Measurements from ENCODE around the gene UBE2D2. TPM values are rescaled to one million over a fixed set of nuclear protein-coding genes. Genes with fewer than 3 reads are reported as not detected.

Gene UBE2D2
- total and polyA plus RNA-seq, 3 experiments from 2014 or later, result 253 to 285 (median 274) TPM

GRCh38 chr5:139642213-139642612 lies 81.1 kb downstream of the UBE2D2 start:
- Histone ChIP-seq H3K9me3 (ENCODE audit: low read length) (no peaks in the 10 kb centered on the region), H3K27me3 (ENCODE audit: insufficient read depth, low read length, poor library complexity, severe bottlenecking) (peaks cover 1% of the 10 kb centered on the region), H3K36me3 (ENCODE audit: insufficient read depth, low read length) (no peaks in the 10 kb centered on the region), H3K4me1 (ENCODE audit: insufficient read depth, low read length) (peaks cover 18% of the 10 kb centered on the region), H3K4me3 (ENCODE audit: low read length) (no peak overlapping the region), H3K27ac (ENCODE audit: low read depth, low read length) (no peak overlapping the region)
- H3K4me1 Mint-ChIP-seq, result peaks cover 33 to 43% (median 35%) of the 10 kb centered on the region in 3 donors
- peak in 1 of 5 donors; percentile 6 for DNase-seq
- H3K27me3 Mint-ChIP-seq, result no peaks in the 10 kb centered on the region
- ChIA-PET CTCF (interaction anchor here (1.1 kb wide), 2 partner anchors 8 to 66 kb away, joined by 3 read pairs; no protein-coding TSS in a partner anchor), POLR2A (no interaction called here)
- no peak overlapping the region for H3K4me3 Mint-ChIP-seq
- no peaks in the 10 kb centered on the region for H3K36me3 Mint-ChIP-seq
- peak overlapping the region in 4 of 8 donors; percentile 1 to 94 (median 43) for H3K27ac Mint-ChIP-seq
- no peaks in the 10 kb centered on the region for H3K9me3 Mint-ChIP-seq

GRCh38 chr5:139642891-139643871 lies 82.0 kb downstream of the UBE2D2 start:
- Histone ChIP-seq H3K9me3 (ENCODE audit: low read length) (no peaks in the 10 kb centered on the region), H3K4me1 (ENCODE audit: insufficient read depth, low read length) (peaks cover 22% of the 10 kb centered on the region), H3K27me3 (ENCODE audit: insufficient read depth, low read length, poor library complexity, severe bottlenecking) (peaks cover 8% of the 10 kb centered on the region), H3K36me3 (ENCODE audit: insufficient read depth, low read length) (no peaks in the 10 kb centered on the region), H3K4me3 (ENCODE audit: low read length) (no peak overlapping the region), H3K27ac (ENCODE audit: low read depth, low read length) (no peak overlapping the region)
- CTCF ChIA-PET, result interaction anchor here (2.2 to 3.1 kb wide), 2 partner anchors 9 to 123 kb away, joined by 9 to 28 read pairs; no protein-coding TSS in a partner anchor
- no peaks in the 10 kb centered on the region for H3K9me3 Mint-ChIP-seq
- POLR2A ChIA-PET, result no interaction called here
- peaks cover 0 to 1% of the 10 kb centered on the region in 2 donors for H3K27me3 Mint-ChIP-seq
- peak in 1 of 5 donors; percentile 39 for DNase-seq
- H3K36me3 Mint-ChIP-seq, result no peaks in the 10 kb centered on the region
- H3K27ac Mint-ChIP-seq, result peak overlapping the region in 6 of 8 donors; percentile 52 to 94 (median 78)
- peaks cover 31 to 46% (median 33%) of the 10 kb centered on the region in 3 donors for H3K4me1 Mint-ChIP-seq
- H3K4me3 Mint-ChIP-seq, result no peak overlapping the region

- CTCF ChIA-PET, result interaction anchor here (1.2 to 3.1 kb wide), 5 partner anchors 10 to 131 kb away, joined by 3 to 28 read pairs (median 4); no protein-coding TSS in a partner anchor
- Histone ChIP-seq H3K36me3 (ENCODE audit: insufficient read depth, low read length) (no peaks in the 10 kb centered on the region), H3K4me3 (ENCODE audit: low read length) (no peak overlapping the region), H3K9me3 (ENCODE audit: low read length) (no peaks in the 10 kb centered on the region), H3K27me3 (ENCODE audit: insufficient read depth, low read length, poor library complexity, severe bottlenecking) (peaks cover 8% of the 10 kb centered on the region), H3K27ac (ENCODE audit: low read depth, low read length) (no peak overlapping the region), H3K4me1 (ENCODE audit: insufficient read depth, low read length) (peaks cover 16% of the 10 kb centered on the region)
- POLR2A ChIA-PET, result no interaction called here
- Mint-ChIP-seq H3K9me3 (no peaks in the 10 kb centered on the region), H3K27ac (peak overlapping the region in 7 of 8 donors; percentile 12 to 81 (median 63)), H3K4me1 (peaks cover 23 to 38% (median 27%) of the 10 kb centered on the region in 3 donors), H3K27me3 (peaks cover 0 to 1% of the 10 kb centered on the region in 2 donors), H3K36me3 (no peaks in the 10 kb centered on the region), H3K4me3 (peak overlapping the region in 1 of 7 donors; percentile 59)
- DNase-seq, result peak in 1 of 5 donors; percentile 31
Measured at GRCh38 chr5:139644001-139644456, 82.9 kb downstream of the UBE2D2 start.

- H3K4me3 ChIP-seq (ENCODE audit: low read length), result no peak overlapping the region
- peak in 1 of 5 donors; percentile 23 for DNase-seq
- H3K27me3 ChIP-seq (ENCODE audit: insufficient read depth, low read length, poor library complexity, severe bottlenecking), result peaks cover 14% of the 10 kb centered on the region
- no peaks in the 10 kb centered on the region for H3K9me3 Mint-ChIP-seq
- H3K4me3 Mint-ChIP-seq, result peak overlapping the region in 6 of 7 donors; percentile 0 to 59 (median 36)
- peak overlapping the region; percentile 21 to 85 (median 76) for H3K27ac Mint-ChIP-seq
- H3K9me3 ChIP-seq (ENCODE audit: low read length), result no peaks in the 10 kb centered on the region
- H3K4me1 ChIP-seq (ENCODE audit: insufficient read depth, low read length), result peaks cover 24% of the 10 kb centered on the region
- H3K27ac ChIP-seq (ENCODE audit: low read depth, low read length), result no peak overlapping the region
- peaks cover 5 to 7% of the 10 kb centered on the region in 2 donors for H3K27me3 Mint-ChIP-seq
- H3K36me3 Mint-ChIP-seq, result peaks cover 0 to 3% (median 0%) of the 10 kb centered on the region in 3 donors
- H3K4me1 Mint-ChIP-seq, result peaks cover 27 to 40% (median 29%) of the 10 kb centered on the region in 3 donors
- POLR2A ChIA-PET, result no interaction called here
- no peaks in the 10 kb centered on the region for H3K36me3 ChIP-seq (ENCODE audit: insufficient read depth, low read length)
- CTCF ChIA-PET, result interaction anchor here (1.2 to 3.1 kb wide), 5 partner anchors 11 to 130 kb away, joined by 3 to 28 read pairs (median 4); no protein-coding TSS in a partner anchor
Measured at GRCh38 chr5:139644646-139645429, 83.7 kb downstream of the UBE2D2 start.

- H3K4me3 Mint-ChIP-seq, result peak overlapping the region in 4 of 7 donors; percentile 15 to 59 (median 36)
- Histone ChIP-seq H3K4me1 (ENCODE audit: insufficient read depth, low read length) (peaks cover 30% of the 10 kb centered on the region), H3K27ac (ENCODE audit: low read depth, low read length) (no peak overlapping the region), H3K9me3 (ENCODE audit: low read length) (no peaks in the 10 kb centered on the region), H3K27me3 (ENCODE audit: insufficient read depth, low read length, poor library complexity, severe bottlenecking) (peaks cover 21% of the 10 kb centered on the region), H3K4me3 (ENCODE audit: low read length) (no peak overlapping the region), H3K36me3 (ENCODE audit: insufficient read depth, low read length) (no peaks in the 10 kb centered on the region)
- no peaks in the 10 kb centered on the region for H3K9me3 Mint-ChIP-seq
- peaks cover 29 to 45% (median 31%) of the 10 kb centered on the region in 3 donors for H3K4me1 Mint-ChIP-seq
- H3K36me3 Mint-ChIP-seq, result peaks cover 0 to 3% (median 0%) of the 10 kb centered on the region in 3 donors
- CTCF ChIA-PET, result interaction anchor here (1.2 to 3.1 kb wide), 5 partner anchors 11 to 130 kb away, joined by 3 to 28 read pairs (median 4); no protein-coding TSS in a partner anchor
- peak in 1 of 5 donors; percentile 12 for DNase-seq
- peak overlapping the region in 6 of 8 donors; percentile 37 to 85 (median 76) for H3K27ac Mint-ChIP-seq
- POLR2A ChIA-PET, result interaction anchor here (0.6 kb wide), 1 partner anchor 55 kb away, joined by 3 read pairs; no protein-coding TSS in a partner anchor
- peaks cover 6 to 9% of the 10 kb centered on the region in 2 donors for H3K27me3 Mint-ChIP-seq
Measured at GRCh38 chr5:139645430-139645871, 84.3 kb downstream of the UBE2D2 start.

GRCh38 chr5:139646111-139646510 lies 85.0 kb downstream of the UBE2D2 start:
- H3K9me3 ChIP-seq (ENCODE audit: low read length), result no peaks in the 10 kb centered on the region
- Mint-ChIP-seq H3K36me3 (peaks cover 0 to 3% (median 0%) of the 10 kb centered on the region in 3 donors), H3K9me3 (no peaks in the 10 kb centered on the region), H3K27ac (peak overlapping the region in 4 of 8 donors; percentile 46 to 77 (median 66)), H3K4me3 (peak overlapping the region in 5 of 7 donors; percentile 12 to 77 (median 45)), H3K4me1 (peaks cover 29 to 51% (median 35%) of the 10 kb centered on the region in 3 donors), H3K27me3 (peaks cover 9% of the 10 kb centered on the region in 2 donors)
- no peaks in the 10 kb centered on the region for H3K36me3 ChIP-seq (ENCODE audit: insufficient read depth, low read length)
- no peak overlapping the region for H3K4me3 ChIP-seq (ENCODE audit: low read length)
- DNase-seq, result peak in 1 of 5 donors; percentile 22
- CTCF ChIA-PET, result interaction anchor here (0.7 to 3.1 kb wide), 5 partner anchors 7 to 119 kb away, joined by 3 to 28 read pairs (median 5); no protein-coding TSS in a partner anchor
- peaks cover 35% of the 10 kb centered on the region for H3K4me1 ChIP-seq (ENCODE audit: insufficient read depth, low read length)
- H3K27ac ChIP-seq (ENCODE audit: low read depth, low read length), result no peak overlapping the region
- POLR2A ChIA-PET, result interaction anchor here (0.6 to 2.8 kb wide), 2 partner anchors 9 to 55 kb away, joined by 3 to 57 read pairs; no protein-coding TSS in a partner anchor
- peaks cover 26% of the 10 kb centered on the region for H3K27me3 ChIP-seq (ENCODE audit: insufficient read depth, low read length, poor library complexity, severe bottlenecking)
